HL-60 (cell line): ENCODE results near the gene CAMSAP1.

ENCODE experiments used
- DNase-seq, 2 experiments: peaks; one replicate each; pipeline ENCODE4 v3.0.0-alpha.2; 2010 to 2020; ENCODE audit warnings: low read depth in 1 of 2, low spot score in 1 of 2
- H3K27ac ChIP-seq: fragments of 250-450 bp; sonication (Bioruptor Pico); replicated peaks from 2 replicates; pipeline ENCODE4 v1.5.1; 2020; ENCODE audit warnings: mild to moderate bottlenecking, moderate library complexity
- H3K27me3 ChIP-seq: fragments of 250-450 bp; sonication (Bioruptor Pico); 2 replicates; pipeline ENCODE4 v1.5.1; 2021; ENCODE audit warnings: mild to moderate bottlenecking, moderate library complexity; ENCODE audit not compliant: insufficient read depth, poor library complexity, severe bottlenecking
- H3K4me3 ChIP-seq: replicated peaks from 2 replicates; pipeline ENCODE4 v1.5.1; 2011; ENCODE audit warnings: mild to moderate bottlenecking, control low read depth, low read length; ENCODE audit not compliant: insufficient read depth
- CTCF ChIP-seq: IDR thresholded peaks from one replicate; pipeline ENCODE4 v1.5.1; 2011; ENCODE audit warnings: low read length, control low read depth, inconsistent platforms; ENCODE audit not compliant: insufficient read depth
- GABPA ChIP-seq: IDR thresholded peaks from 2 replicates; pipeline ENCODE4 v1.6.1; 2012; ENCODE audit warnings: low read depth
- POLR2AphosphoS5 ChIP-seq: IDR thresholded peaks from 2 replicates; pipeline ENCODE4 v1.6.1; 2012; ENCODE audit warnings: low read depth
- REST ChIP-seq: IDR thresholded peaks from 2 replicates; pipeline ENCODE4 v1.6.1; 2012; ENCODE audit warnings: low read depth; ENCODE audit not compliant: insufficient replicate concordance
- SPI1 ChIP-seq: IDR thresholded peaks from 2 replicates; pipeline ENCODE4 v1.6.1; 2012; ENCODE audit warnings: low read depth, mild to moderate bottlenecking, borderline replicate concordance

The CAMSAP1 gene

GRCh38 chr9:135877791-135878527 lies 29.4 kb downstream of the CAMSAP1 start:
- no peak for DNase-seq
- H3K4me3 ChIP-seq, result no peak overlapping the region
- no peak for TF ChIP-seq POLR2AphosphoS5
- no peak for TF ChIP-seq SPI1
- no peaks in the 10 kb centered on the region for H3K27me3 ChIP-seq
- no peak overlapping the region for H3K27ac ChIP-seq

DNA sequence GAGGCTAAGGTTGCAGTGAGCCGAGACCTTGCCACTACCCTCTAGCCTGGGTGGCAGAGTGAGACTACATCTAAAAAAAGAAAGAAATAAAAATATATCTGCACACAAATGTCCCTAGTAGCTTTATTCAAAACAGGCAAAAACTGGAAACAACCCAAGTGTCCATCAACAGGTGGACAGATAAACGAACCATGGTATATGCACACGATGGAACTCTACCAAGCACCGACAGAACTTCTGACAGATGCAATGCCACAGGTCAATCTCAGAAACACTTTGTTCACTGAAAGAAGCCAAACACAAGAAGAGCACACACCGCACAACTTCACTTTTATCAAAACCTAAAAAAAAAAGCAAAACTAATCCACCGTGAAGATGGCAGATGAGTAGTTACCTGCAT lies 30.4 kb downstream of the CAMSAP1 start:
- no peak overlapping the region for H3K27ac ChIP-seq
- no peak for DNase-seq
- TF ChIP-seq GABPA, result no peak
- no peak for TF ChIP-seq CTCF
- TF ChIP-seq POLR2AphosphoS5, result no peak
- TF ChIP-seq REST, result no peak
- no peak for TF ChIP-seq SPI1
- no peak overlapping the region for H3K4me3 ChIP-seq
- H3K27me3 ChIP-seq, result no peaks in the 10 kb centered on the region

- H3K4me3 ChIP-seq, result no peak overlapping the region
- no peak overlapping the region for H3K27ac ChIP-seq
- TF ChIP-seq GABPA (no peak), SPI1 (no peak), CTCF (no peak), POLR2AphosphoS5 (no peak), REST (no peak)
- no peaks in the 10 kb centered on the region for H3K27me3 ChIP-seq
- DNase-seq, result no peak
These were observed 32.5 kb downstream of the CAMSAP1 start for GRCh38 chr9:135874859-135875258.

- Histone ChIP-seq H3K4me3 (no peak overlapping the region), H3K27ac (no peak overlapping the region), H3K27me3 (no peaks in the 10 kb centered on the region)
- no peak for TF ChIP-seq CTCF
- DNase-seq, result no peak
These were observed 37.4 kb downstream of the CAMSAP1 start for GRCh38 chr9:135869909-135870308.
